Natural killer cell treated with Interleukin-12 subunit alpha and Interleukin-12 subunit beta and Interleukin-15 and Interleukin-18, amount 100 ng/mL, for 72 hours (primary cell): ENCODE results near the gene TEAD2. TPM values are rescaled to one million over a fixed set of nuclear protein-coding genes. Genes with fewer than 3 reads are reported as not detected.

ENCODE experiments used
- total RNA-seq, 2 donors: library from RNA; stranded (reverse); gene quantifications; one replicate each; pipeline ENCODE4 v1.2.3, GENCODE V29; 2022

Gene TEAD2
- total RNA-seq, 2 donors from 2014 or later: not detected

Other genes starting within 250 kb of the TEAD2 start
- 1 to 10 TPM; 6.0 to 6.1 TPM for gene LIN7B, start 248.0 kb downstream of the TEAD2 start, total RNA-seq
- 1 to 10 TPM in 1 of 2 donors, under 1 TPM in 1; 0.95 to 2.9 TPM for gene C19orf73, start 243.3 kb downstream of the TEAD2 start, total RNA-seq
- 10 to 100 TPM in 1 of 2 donors, 1 to 10 TPM in 1; 7.0 to 11.3 TPM for gene PPFIA3, start 242.9 kb downstream of the TEAD2 start, total RNA-seq
- not detected for gene HRC, start 207.0 kb downstream of the TEAD2 start, total RNA-seq
- not detected for gene TRPM4, start 204.6 kb downstream of the TEAD2 start, total RNA-seq
- 1 to 10 TPM; 4.2 to 5.3 TPM for gene SLC6A16, start 37.2 kb downstream of the TEAD2 start, total RNA-seq
- 100 to 1,000 TPM; 102 to 122 TPM for gene CD37, start 27.0 kb downstream of the TEAD2 start, total RNA-seq
- gene DKKL1, start 1.5 kb upstream of the TEAD2 start, total RNA-seq: not detected
- under 1 TPM in 1 of 2 donors, not detected in 1; 0.56 TPM for gene KASH5, start 25.8 kb upstream of the TEAD2 start, total RNA-seq
- not detected for gene PTH2, start 61.0 kb upstream of the TEAD2 start, total RNA-seq
- gene GFY, start 63.0 kb upstream of the TEAD2 start, total RNA-seq: not detected
- gene SLC17A7, start 79.1 kb upstream of the TEAD2 start, total RNA-seq: not detected
- gene PIH1D1, start 89.4 kb upstream of the TEAD2 start, total RNA-seq: 100 to 1,000 TPM; 110 to 170 TPM
- 10 to 100 TPM; 29.0 to 65.2 TPM for gene ALDH16A1, start 90.8 kb upstream of the TEAD2 start, total RNA-seq
- gene FLT3LG, start 111.8 kb upstream of the TEAD2 start, total RNA-seq: 10 to 100 TPM; 33.5 to 80.4 TPM
- 1,000 to 10,000 TPM; 1,861 to 2,042 TPM for gene RPL13A, start 125.2 kb upstream of the TEAD2 start, total RNA-seq
- gene RPS11, start 134.0 kb upstream of the TEAD2 start, total RNA-seq: 1,000 to 10,000 TPM; 1,165 to 1,334 TPM
- 1 to 10 TPM; 1.6 to 3.0 TPM for gene FCGRT, start 150.2 kb upstream of the TEAD2 start, total RNA-seq
- 1 to 10 TPM; 1.6 to 2.0 TPM for gene RCN3, start 165.6 kb upstream of the TEAD2 start, total RNA-seq
- 10 to 100 TPM; 70.6 to 75.2 TPM for gene NOSIP, start 218.1 kb upstream of the TEAD2 start, total RNA-seq
- 1 to 10 TPM in 1 of 2 donors, under 1 TPM in 1; 0.81 to 1.5 TPM for gene PRRG2, start 218.9 kb upstream of the TEAD2 start, total RNA-seq
- gene PRR12, start 228.8 kb upstream of the TEAD2 start, total RNA-seq: 10 to 100 TPM; 29.7 to 45.7 TPM